Measurements from ENCODE around the gene PLA2G4D. TPM values are rescaled to one million over a fixed set of nuclear protein-coding genes. Genes with fewer than 3 reads are reported as not detected.
A peak's percentile ranks its signal among the peaks of the same experiment; 100 is the strongest.

PLA2G4D gene
- total RNA-seq, 8 experiments from 2014 or later = 0.08 to 0.76 (median 0.32) TPM; not detected in 3

DNA sequence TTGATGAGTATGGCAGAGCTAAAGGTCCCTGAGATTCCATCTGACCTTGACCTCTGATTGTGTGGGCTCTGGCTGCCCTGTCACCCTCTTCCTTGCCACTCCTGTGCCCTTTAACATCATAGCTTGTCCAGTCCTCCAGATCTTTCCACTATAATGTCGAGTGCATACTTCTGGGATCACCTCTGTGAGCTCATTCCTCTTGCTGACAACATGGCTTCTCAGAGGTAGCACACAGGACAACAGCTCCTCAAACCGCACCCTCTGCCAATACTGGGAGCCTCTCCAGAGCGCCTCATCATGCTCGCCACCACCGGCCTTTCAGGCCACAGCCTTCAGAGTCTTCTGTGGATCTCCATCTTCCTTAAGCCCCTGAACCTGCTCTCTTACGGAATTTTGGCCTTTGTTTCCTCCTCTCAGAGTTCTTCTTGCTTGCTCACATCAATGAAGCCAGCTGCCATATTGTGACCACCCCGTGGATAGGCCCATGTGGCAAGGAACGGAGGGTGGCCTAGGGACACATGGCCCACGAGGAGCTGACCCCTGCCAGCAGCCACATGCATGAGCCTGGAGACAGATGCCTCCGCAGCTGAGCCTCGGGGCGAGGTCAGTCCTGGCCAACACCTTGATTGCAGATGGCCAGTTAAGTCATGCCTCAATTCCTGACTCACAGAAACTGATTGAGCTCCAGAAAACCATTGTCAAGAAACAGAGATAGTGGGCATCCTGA lies 31.1 kb downstream of the PLA2G4D start:
- WGBS, 10 experiments = 0 to 100% (median 78%) methylated on average over 1 to 7 of the region's 12 CpGs; no CpG with 5 or more reads in 2 of the 10 experiments
- no peak for ATAC-seq (replicated peaks in 6 of 8)
- no peak overlapping the region for H3K27ac ChIP-seq
- in situ Hi-C loops (cut with MboI; ENCODE audit: low pct_unique_long_range_greater_than_20kb in 2 of 9, low sequenced_read_pairs in 9 of 9, unreplicated experiment in 9 of 9) = loop anchor here in 1 of 9 experiments (5.0 kb wide), 1 partner anchor 71 kb away; no protein-coding TSS in a partner anchor
- peaks cover 2 to 3% of the 10 kb centered on the region in 2 donors for H3K4me1 ChIP-seq (replicated peaks in 1 of 2)
- no peak overlapping the region for H3K4me3 ChIP-seq

DNA sequence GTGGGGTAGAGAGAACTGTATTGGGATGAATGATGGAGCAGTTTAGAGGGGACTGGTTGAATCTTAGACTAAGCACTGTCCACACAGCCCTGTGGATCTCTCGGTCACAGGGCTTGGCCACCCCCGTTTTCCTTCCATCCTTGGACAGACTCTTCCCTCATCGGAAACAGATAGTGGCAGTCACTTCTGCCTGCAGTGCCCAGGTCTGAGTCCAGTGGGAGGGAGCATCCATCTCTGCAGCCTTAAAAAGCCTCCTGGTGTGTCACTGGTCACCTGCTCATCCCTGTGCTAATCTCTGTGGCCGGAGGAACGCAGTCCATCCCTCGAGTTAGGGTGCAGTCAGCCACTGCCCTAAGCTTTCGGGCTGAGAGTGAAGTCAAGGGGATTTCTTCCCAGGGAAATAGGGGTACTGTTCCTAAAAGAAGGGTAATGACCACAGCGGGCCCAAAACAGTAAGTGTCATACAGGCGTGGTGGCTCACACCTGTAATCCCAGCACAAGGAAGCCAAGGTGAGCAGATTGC lies 32.0 kb downstream of the PLA2G4D start:
- no peak overlapping the region for H3K27ac ChIP-seq

DNA sequence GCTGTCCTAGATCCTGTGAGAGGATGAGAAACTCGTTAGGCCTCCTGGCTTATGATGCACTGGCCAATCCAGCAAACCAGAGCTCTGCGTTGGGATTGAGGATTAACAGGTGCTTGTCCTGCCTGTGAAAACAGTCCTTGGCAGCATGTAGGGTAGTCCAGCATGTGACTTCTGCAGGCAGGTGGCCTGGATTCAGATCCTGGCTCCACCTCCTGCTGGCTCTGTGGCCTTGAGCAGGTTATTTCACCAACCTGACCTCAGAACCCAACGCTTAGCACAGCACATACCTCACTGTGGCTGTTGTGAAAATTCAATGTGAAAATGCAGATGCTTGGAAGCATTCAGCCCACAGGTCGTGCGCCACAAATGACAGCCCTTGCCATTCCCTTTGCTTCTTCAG lies 33.6 kb downstream of the PLA2G4D start:
- 31 to 88% (median 63%) methylated on average over 1 to 4 of the region's 5 CpGs; no CpG with 5 or more reads in 2 of the 10 experiments for WGBS, 10 experiments
- H3K27ac ChIP-seq = no peak overlapping the region

More for the DNA sequence above, 32.0 kb downstream of the PLA2G4D start:
- in situ Hi-C loops (cut with MboI; ENCODE audit: low pct_unique_long_range_greater_than_20kb in 2 of 9, low sequenced_read_pairs in 9 of 9, unreplicated experiment in 9 of 9) = loop anchor here in 1 of 9 experiments (5.0 kb wide), 1 partner anchor 70 kb away; no protein-coding TSS in a partner anchor
- no peak overlapping the region for H3K4me3 ChIP-seq
- ATAC-seq (replicated peaks in 6 of 8) = no peak
- H3K4me1 ChIP-seq (replicated peaks in 1 of 2) = peaks cover 2 to 3% of the 10 kb centered on the region in 2 donors
- WGBS, 10 experiments = 72 to 100% (median 83%) methylated on average over 1 to 7 of the region's 9 CpGs; no CpG with 5 or more reads in 3 of the 10 experiments

DNA sequence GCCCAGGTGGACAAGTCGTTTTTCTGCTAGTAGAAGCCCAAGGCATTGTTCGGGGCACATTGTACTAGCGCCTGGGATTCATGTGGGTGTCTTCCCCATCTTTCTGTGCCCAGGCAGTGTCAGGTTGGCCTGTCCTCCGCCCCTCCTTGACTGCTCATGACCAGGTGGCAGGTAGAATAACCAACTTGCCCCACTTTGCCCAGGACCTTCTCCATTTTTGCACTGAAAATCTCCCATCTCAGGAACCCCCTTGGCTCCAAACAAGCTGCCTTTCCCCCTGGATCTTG lies 33.9 kb downstream of the PLA2G4D start:
- 17 to 67% (median 58%) methylated on average over 1 to 3 of the region's 4 CpGs; no CpG with 5 or more reads in 5 of the 10 experiments for WGBS, 10 experiments
- H3K4me3 ChIP-seq = no peak overlapping the region
- peaks cover 2 to 3% of the 10 kb centered on the region in 2 donors for H3K4me1 ChIP-seq (replicated peaks in 1 of 2)
- in situ Hi-C loops (cut with MboI; ENCODE audit: low pct_unique_long_range_greater_than_20kb in 2 of 9, low sequenced_read_pairs in 9 of 9, unreplicated experiment in 9 of 9) = loop anchor here in 1 of 9 experiments (5.0 kb wide), 1 partner anchor 68 kb away; no protein-coding TSS in a partner anchor
- no peak overlapping the region for H3K27ac ChIP-seq
- ATAC-seq (replicated peaks in 6 of 8) = no peak

More for the DNA sequence above, 33.6 kb downstream of the PLA2G4D start:
- peaks cover 2 to 3% of the 10 kb centered on the region in 2 donors for H3K4me1 ChIP-seq (replicated peaks in 1 of 2)
- in situ Hi-C loops (cut with MboI; ENCODE audit: low pct_unique_long_range_greater_than_20kb in 2 of 9, low sequenced_read_pairs in 9 of 9, unreplicated experiment in 9 of 9) = loop anchor here in 1 of 9 experiments (5.0 kb wide), 1 partner anchor 68 kb away; no protein-coding TSS in a partner anchor
- ATAC-seq (replicated peaks in 6 of 8) = no peak
- no peak overlapping the region for H3K4me3 ChIP-seq

DNA sequence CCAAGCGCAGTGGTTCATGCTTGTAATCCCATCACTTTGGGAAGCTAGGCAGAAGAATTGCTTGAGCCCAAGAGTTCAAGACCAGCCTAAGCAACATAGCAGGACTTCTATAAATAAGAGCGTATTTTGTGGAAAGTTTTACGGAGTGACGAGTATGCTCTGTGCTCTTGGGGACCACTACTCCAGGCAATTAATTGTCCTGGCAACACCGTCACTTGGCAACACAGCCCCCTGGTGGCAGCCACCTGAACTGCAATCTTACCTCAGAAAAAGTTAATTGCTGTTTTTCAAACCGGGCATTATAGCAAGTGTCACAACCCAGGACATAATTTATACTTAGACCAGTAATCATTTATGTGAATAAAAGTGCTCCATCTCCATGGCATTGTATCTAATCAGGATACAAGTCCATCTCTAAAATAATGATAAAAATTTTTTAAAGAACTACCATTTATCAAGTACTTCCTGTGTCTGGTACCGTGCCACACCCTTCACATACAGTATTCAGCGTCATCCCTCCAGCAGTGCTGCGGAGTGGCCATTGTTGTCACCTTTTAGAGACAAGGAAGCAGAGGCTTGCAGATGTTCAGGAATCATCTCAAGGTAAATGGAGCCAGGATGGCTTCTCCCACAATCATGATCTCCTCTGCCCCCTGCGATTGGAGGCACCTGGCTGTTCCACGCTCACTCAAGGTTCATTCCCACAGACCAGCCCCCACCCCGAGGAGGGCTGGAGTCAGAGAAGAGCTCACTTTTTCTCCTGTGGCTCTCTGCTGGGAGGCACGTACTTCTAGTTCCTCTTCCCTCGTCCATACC lies 34.5 kb downstream of the PLA2G4D start:
- peak in 3 of 8 experiments; percentile 6 to 24 (median 20) for ATAC-seq (replicated peaks in 6 of 8)
- in situ Hi-C loops (cut with MboI; ENCODE audit: low pct_unique_long_range_greater_than_20kb in 2 of 9, low sequenced_read_pairs in 9 of 9, unreplicated experiment in 9 of 9) = loop anchor here in 1 of 9 experiments (5.0 kb wide), 1 partner anchor 68 kb away; no protein-coding TSS in a partner anchor
- Histone ChIP-seq H3K4me1 (replicated peaks in 1 of 2) (peaks cover 0 to under 1% of the 10 kb centered on the region in 2 donors), H3K27ac (no peak overlapping the region), H3K4me3 (no peak overlapping the region)
- WGBS, 10 experiments = 20 to 96% (median 37%) methylated on average over 1 to 12 of the region's 14 CpGs

DNA sequence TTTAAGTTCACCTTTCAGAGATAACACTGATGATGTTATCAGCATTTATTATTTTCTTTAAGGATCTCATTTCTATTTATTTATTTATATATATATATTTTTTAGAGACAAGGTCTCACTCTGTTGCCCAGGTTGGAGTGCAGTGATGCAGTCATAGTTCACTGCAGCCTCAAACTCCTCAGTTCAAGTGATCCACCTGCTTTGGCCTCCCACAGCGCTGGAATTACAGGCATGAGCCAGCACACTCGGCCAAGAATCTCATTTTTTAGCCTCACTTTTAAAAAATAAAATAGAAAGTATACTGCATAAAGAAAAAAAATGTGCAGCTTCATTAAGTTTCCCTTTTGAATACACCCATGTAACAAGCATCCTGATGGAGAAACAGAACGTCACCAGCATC lies 35.6 kb downstream of the PLA2G4D start:
- in situ Hi-C loops (cut with MboI; ENCODE audit: low pct_unique_long_range_greater_than_20kb in 2 of 9, low sequenced_read_pairs in 9 of 9, unreplicated experiment in 9 of 9) = no loop called here
- no peak for ATAC-seq (replicated peaks in 6 of 8)
- H3K27ac ChIP-seq = no peak overlapping the region
- no peaks in the 10 kb centered on the region for H3K4me1 ChIP-seq (replicated peaks in 1 of 2)
- 48 to 83% (median 67%) methylated on average over 1 to 3 of the region's 3 CpGs; no CpG with 5 or more reads in 1 of the 10 experiments for WGBS, 10 experiments
- no peak overlapping the region for H3K4me3 ChIP-seq

DNA sequence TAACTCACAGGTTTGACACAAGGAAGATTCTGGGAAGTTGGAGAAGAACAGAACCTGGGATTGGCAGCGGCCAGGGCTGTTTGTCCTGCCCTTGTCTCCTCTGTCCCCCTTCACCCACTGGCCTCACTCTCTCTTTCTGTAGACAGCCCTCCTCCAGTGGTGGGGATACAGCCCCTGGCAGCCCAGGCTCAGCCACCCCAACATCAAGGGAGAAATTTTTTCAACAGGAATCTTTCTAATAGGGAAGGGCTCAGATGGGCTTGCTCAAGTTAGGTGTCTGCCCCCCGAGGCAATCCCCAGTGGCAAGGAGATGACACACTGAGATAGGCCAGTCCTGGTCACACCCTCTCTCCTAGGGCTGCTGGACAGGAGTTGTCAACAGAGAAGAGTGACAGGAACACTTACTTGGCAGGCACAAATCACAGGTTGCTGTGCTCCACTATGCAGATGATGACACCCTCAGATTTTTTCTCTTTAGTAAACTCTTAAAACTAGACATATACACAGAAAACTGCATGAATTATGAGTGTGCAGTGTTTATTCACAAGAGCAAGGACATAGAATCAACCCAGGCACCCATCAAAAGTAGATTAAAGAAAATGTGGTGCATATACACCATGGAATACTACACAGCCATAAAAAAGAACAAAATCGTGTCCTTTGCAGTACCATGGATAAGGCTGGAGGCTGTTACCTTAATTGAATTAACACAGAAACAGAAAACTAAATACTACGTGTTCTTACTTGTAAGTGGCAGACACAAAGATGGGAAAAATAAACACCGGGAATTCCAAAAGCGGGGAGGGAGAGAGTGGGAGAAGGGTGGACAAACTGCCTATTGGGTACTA lies 36.3 kb downstream of the PLA2G4D start:
- H3K4me1 ChIP-seq (replicated peaks in 1 of 2) = no peaks in the 10 kb centered on the region
- WGBS, 10 experiments = 50 to 100% (median 82%) methylated on average over 1 to 5 of the region's 6 CpGs
- ATAC-seq (replicated peaks in 6 of 8) = no peak
- no peak overlapping the region for H3K27ac ChIP-seq
- H3K4me3 ChIP-seq = no peak overlapping the region
- in situ Hi-C loops (cut with MboI; ENCODE audit: low pct_unique_long_range_greater_than_20kb in 2 of 9, low sequenced_read_pairs in 9 of 9, unreplicated experiment in 9 of 9) = no loop called here

DNA sequence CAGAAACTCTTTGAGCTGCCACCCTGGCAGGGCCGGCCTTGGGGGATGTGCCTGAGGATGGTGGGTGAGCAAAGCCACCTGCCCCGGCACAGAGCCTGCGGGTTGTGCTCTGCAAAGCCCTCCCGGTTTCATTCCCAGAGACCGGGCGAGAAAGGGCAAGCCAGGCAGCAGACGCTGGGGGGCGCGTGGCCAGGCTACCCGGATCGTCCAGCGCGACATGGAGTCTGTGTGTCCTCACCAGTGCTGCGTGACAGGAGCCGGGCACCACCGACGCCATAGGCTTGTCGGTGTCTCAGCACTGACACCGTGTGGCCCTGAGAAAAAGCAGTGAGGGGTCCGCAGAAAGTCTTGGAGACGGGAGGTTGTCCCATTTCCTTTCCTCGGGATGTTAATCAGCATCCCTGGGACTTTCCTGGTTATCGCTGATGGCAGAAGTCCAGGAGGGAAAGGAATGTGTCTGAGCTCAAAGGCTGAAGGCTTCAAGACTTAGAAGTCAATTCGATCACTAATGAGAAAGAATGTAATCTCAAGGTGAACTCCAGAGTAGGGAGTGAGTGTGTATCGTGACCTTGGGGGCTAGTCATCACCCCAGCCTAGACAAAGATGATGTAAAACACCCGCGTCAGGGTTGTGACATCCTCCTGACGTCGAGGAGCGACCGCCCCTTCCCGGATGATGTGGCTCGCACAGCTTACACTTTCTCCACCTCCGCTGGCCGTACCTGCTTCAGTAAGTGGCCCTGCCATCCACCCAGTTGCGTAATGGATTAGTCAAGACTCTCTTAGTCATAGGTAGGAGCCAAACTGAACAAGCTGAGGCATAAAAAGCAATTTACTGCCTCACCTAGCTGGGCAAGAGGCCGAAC lies 37.2 kb downstream of the PLA2G4D start:
- Histone ChIP-seq H3K27ac (no peak overlapping the region), H3K4me3 (peak overlapping the region in 2 of 5 donors; percentile 2 to 10), H3K4me1 (replicated peaks in 1 of 2) (no peaks in the 10 kb centered on the region)
- in situ Hi-C loops (cut with MboI; ENCODE audit: low pct_unique_long_range_greater_than_20kb in 2 of 9, low sequenced_read_pairs in 9 of 9, unreplicated experiment in 9 of 9) = no loop called here
- WGBS, 10 experiments = 0 to 76% (median 22%) methylated on average over 1 to 12 of the region's 37 CpGs; no CpG with 5 or more reads in 1 of the 10 experiments
- ATAC-seq (replicated peaks in 6 of 8) = peak; percentile 93 to 99 (median 97)

DNA sequence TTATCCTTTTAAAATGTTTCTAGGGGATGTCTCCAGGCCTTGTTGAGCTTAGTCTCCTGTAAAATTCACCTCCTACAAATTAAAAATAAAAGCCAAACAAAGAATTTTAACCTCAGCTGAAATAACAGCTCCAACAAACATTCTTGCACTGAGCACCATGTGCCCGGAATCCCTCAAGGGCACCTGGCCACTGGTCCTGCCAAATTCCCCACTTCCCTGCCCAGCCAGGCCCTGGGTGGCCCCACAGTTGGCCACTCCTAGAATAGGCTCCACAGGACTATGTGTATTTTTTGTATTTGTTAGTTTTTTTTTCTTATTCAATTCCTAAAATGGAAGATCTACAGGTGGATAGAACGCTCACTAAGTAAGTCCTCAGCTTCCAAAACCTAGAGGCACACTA lies 40.4 kb downstream of the PLA2G4D start:
- in situ Hi-C loops (cut with MboI; ENCODE audit: low pct_unique_long_range_greater_than_20kb in 2 of 9, low sequenced_read_pairs in 9 of 9, unreplicated experiment in 9 of 9) = no loop called here
- no peak overlapping the region for H3K27ac ChIP-seq
- H3K4me3 ChIP-seq = no peak overlapping the region
- no peak for ATAC-seq (replicated peaks in 6 of 8)
- no peaks in the 10 kb centered on the region for H3K4me1 ChIP-seq (replicated peaks in 1 of 2)
- WGBS, 10 experiments = 25 to 100% (median 94%) methylated on average over 1 to 2 of the region's 2 CpGs; no CpG with 5 or more reads in 3 of the 10 experiments

DNA sequence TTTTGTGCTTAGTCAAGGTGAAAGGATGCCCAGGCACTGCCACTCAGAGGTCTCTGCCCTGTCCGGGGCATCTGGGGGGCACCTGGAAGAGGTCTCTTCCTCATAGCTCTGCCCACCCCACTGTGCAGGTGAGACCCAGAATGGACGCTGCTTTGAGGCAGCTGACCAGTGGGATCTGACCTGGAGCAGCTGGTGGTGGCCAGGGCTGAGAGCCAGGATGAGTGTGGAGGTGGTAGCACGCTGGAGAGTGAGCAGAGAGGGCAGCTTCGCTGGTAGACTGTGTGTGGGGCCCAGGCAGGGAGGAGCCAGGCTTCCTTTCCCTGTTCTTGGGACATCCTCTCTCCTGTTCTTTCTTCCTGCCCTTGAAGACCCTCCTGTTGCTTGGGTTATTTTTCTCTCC lies 41.4 kb downstream of the PLA2G4D start:
- ATAC-seq (replicated peaks in 6 of 8) = no peak
- H3K27ac ChIP-seq = no peak overlapping the region
- 33 to 100% (median 60%) methylated on average over 1 to 2 of the region's 4 CpGs; no CpG with 5 or more reads in 5 of the 10 experiments for WGBS, 10 experiments
- no peak overlapping the region for H3K4me3 ChIP-seq
- no peaks in the 10 kb centered on the region for H3K4me1 ChIP-seq (replicated peaks in 1 of 2)
- in situ Hi-C loops (cut with MboI; ENCODE audit: low pct_unique_long_range_greater_than_20kb in 2 of 9, low sequenced_read_pairs in 9 of 9, unreplicated experiment in 9 of 9) = no loop called here

DNA sequence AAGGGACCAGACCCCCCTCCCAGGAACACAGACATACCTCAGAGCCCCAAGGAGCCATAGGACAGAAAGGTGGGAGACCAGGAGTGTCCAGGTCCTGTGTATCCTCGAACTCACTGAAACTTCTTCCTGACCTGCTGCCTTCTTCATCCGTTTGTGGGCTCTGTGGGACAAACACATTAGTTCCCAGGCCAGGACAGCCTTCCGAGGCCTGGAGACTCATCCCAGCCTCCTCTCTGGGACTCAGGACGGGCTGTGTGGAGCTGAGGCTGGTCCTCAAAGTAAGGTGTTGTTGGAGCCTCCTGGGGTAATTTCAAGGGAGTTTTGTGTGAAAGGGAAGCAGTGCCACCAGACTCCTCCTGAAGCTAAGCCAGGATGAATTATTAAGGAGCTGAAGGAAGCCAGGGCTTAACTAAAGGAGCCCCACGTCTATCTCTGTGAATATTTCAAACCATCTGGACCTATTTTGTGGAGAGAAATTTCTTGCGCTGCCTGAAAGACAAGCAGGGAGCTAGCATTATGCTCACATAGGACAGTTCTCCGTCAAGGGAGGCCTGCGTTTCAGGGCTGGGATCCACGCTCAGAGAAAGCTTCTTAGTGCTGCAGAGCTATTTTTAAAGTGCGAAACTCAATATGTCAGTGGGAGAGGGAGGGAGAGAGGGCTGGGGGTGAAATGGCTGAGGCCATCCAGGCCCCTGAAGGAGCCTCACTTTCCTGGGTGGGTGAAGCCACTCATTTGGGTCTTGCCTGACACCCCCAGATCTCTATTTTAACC lies 43.7 kb downstream of the PLA2G4D start:
- ATAC-seq (replicated peaks in 6 of 8) = no peak
- Histone ChIP-seq H3K4me3 (no peak overlapping the region), H3K27ac (no peak overlapping the region), H3K4me1 (replicated peaks in 1 of 2) (no peaks in the 10 kb centered on the region)
- in situ Hi-C loops (cut with MboI; ENCODE audit: low pct_unique_long_range_greater_than_20kb in 2 of 9, low sequenced_read_pairs in 9 of 9, unreplicated experiment in 9 of 9) = no loop called here
- 40 to 94% (median 72%) methylated on average over 1 to 10 of the region's 10 CpGs; no CpG with 5 or more reads in 1 of the 10 experiments for WGBS, 10 experiments
